GM11168 (cell line): Measurements from ENCODE around the gene CD6.
"Not testable (repeated sequence)": the region's sequence is repeated elsewhere in the genome, so short reads cannot be mapped to it uniquely, and the experiment has no call there.

Experiments
- in situ Hi-C: fragments of 300-500 bp; cut with MboI; formaldehyde crosslinking; loops from one replicate; pipeline ENCODE4 v1.12.0; 2022; ENCODE audit warnings: low sequenced_read_pairs; ENCODE audit not compliant: unreplicated experiment

The CD6 gene

DNA sequence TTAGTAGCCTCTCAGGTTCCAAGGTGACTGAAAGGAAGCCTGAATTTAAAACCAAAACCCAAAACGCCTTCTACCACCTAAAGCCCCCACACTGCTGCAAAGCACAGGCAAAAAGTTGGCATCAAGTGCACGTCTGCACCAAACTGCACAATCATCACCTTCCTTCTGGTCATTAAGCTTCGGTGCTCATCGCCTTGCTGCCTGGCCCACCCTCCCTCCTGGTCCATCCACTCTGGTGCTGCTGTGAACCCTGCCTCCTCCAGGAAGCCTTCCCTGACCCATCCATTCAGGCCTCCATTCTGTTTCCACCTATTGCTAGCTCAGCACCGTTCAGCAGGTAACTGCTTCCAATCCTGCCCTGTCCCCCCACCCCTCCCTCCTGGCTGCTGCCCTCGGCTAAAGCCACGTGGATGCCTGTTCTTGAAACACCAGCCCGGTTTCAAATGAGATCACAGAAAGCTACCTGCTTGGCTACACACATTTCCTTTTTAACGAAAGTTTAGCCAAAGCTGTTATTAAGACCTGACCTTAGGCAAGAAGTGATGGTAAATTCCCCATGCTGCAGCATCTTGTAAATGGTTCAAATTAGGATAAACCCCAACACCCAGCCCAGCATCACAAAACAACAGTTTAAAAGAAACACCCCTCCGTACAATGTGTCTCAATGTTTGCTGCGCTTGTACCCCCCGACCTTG is 77.0 kb downstream of the CD6 start:
- in situ Hi-C loops: no loop called here

DNA sequence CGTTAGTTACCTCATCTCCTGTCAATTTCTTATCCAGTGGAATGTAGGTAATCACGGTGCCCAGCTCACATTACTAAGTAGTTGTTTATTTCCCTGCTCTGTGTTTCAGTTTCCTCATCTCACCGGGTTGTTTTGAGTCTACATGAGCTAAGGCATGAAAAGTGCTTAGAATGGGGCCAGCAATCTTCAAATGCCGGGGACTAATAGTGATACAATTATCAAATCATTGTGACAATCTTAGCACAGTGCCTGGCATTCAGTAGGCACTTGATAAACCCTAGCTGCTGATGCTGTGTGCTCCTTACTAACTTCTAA is 77.5 kb downstream of the CD6 start:
- in situ Hi-C loops: no loop called here

DNA sequence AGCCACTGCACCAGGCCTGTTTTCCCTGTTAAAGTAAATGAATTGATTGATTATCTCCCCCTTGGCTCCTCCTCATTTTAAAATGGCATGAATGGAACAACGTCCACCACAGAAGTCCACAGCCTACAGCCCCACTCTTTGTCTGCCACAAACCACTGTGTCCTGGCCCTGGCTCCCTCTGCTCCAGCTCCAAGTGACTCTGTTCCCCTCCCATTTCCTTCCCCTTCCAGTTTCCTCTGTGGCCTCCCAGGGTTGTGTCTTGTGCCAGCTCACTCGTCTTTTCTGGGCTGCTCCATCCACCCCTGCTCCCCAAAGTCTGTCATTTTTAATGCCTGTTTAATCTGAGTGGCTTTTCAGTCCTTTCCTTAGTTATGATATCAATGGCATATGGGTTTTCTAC is 78.4 kb downstream of the CD6 start:
- in situ Hi-C loops: no loop called here

DNA sequence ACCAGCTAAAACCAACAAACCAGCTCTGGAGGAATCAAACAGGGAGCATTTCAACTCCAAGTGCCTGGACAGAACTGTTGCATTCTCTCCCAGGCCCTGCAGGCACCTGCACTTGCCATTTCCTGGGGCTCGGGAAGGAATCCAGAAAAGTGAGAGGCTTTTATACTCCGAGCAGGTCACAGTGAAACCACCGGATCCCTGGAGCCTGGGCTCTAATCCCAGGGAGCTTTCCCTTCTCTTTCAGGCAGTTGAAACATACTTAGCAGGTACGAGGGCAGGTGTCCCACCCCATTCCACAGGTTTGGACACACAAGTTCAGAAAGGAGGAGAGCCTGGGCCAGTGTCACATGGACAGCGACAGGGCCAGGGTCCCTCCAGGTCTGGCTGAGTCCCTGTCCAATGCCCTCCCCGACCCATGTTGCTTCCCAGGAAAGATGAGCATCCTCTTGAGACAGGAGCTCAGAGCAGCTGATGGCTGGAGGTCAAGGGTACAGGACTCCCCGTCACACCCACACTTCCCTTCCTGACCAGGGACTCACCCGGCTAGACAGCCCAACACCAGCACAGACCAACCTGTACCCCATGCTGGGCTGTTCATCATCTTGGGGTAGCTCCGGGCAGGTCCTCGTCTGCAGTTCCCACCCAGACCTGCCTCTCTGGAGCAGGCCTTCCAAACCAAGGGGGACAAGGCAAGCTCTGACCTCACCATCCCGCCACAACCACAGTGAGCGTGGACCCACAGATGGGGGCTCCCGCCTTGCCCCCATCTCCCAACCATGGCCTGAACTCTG is 80.9 kb downstream of the CD6 start:
- in situ Hi-C loops: no loop called here

DNA sequence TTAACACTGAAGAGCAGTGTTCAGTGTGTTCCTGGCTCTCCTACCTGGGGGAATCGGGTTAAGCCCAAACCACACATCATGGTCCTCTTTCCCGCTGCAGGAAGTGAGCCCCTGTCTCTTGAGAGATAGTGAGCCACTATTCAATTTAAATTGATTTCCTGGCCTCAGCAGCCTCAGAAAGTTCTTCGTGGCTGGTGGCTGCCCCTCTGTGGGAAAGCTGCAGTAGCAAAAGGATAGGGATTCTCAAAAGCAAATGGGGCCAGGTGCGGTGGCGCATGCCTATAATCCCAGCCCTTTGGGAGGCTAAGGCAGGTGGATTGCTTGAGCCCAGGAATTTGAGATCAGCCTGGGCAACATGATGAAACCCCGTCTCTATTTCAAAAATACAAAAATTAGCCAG is 81.7 kb downstream of the CD6 start:
- in situ Hi-C loops: no loop called here

DNA sequence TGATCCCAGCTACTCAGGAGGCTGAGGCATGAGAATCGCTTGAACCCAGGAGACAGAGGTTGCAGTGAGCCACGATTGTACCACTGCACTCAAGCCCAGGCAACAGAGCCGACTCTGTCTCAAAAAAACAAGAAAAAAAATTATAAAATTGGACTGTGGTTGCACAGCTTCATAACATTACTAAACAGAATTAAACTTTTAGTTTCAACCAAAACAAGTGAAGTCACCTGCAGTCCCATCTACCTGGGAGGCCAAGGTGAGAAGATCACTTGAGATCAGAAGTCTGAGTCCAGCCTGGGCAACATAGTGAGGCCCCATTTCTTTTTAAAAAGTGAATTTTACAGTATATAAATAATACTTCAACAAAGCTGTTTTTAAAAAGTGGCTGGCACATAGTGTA is 83.0 kb downstream of the CD6 start:
- in situ Hi-C loops: no loop called here

DNA sequence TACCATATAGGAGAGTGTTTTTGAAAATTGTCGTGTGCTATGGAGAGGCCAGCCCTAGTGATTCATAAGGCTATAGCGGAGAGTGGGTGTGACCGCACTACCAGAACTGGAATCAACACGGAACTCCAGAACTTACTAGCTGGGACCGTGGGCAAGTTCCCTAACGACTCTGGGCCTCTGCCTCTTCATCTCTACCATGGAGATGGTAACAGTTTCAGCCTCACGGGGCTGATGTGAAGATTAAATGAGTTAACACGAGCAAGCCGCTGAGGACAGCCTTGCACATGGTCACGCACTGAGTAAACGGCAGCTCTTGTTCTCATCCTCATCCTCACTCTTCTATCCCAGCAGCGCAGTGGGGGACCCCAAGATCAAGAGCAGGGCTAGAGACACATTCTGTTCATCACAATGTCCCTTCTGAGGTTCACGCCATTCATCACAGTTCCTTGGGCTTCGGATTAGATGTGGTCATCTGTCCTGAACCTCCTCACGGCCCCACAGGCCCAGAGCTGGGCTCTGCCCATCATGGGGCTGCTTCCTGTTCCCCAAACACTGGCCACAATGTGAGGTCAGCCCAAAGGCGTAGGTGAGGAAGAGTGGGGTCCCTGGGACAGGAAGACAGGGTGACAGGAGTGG is 83.6 kb downstream of the CD6 start:
- in situ Hi-C loops: no loop called here

DNA sequence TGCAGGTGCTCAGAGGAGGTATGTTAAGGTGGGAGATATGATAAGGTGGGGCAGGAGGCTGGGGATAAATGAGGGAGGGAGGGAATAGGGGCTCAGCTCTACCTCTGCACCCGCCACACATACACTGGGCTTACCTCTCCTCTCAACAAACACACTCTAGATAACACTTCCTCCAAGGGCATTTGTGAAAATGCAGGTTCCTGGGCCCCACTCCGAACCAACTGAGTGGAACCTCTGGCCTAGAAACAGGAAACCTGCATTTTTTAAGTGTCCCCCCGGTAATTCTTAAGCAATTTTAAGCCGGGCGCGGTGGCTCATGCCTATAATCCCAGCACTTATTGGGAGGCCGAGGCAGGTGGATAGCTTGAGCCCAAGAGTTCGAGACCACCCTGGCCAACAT is 84.3 kb downstream of the CD6 start:
- in situ Hi-C loops: no loop called here

DNA sequence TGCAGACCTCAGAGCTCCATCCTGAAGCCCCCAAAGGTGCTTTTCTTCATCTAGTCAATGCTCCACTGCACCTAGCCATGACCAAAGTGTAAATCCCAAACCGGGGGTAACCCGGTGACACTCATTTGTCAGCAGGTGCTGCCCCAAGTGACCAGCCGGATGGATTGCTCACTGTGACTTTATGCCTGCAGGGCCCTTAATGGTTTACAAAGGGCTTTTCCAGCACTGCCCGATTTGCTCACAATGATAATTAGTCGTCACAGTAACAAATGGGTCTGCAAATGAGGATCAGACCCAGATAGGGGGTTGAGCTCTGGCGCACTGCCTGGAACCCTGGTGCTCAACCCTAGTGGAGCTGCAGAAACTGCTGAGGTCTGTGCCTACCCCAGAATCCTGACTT is 85.1 kb downstream of the CD6 start:
- in situ Hi-C loops: no loop called here

DNA sequence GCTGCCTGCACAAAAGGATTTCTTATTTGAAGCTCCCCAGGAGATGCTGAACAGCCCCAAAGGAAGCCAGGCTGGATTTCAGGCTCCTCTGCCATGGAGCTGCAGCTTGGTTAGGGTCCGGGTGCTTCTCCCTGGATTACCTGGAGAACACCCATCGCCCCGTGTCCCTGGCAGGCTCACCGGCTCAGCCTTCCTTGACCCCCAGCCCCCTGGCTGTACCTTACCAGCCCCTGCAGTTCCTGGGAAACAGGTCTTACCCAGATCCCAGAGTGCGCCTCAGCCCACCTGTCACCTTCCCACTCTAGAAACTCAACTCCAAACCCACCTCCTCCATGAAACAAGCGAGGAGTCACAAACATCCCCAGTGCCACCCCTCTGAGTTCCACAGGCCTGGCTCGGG is 85.5 kb downstream of the CD6 start:
- in situ Hi-C loops: no loop called here

DNA sequence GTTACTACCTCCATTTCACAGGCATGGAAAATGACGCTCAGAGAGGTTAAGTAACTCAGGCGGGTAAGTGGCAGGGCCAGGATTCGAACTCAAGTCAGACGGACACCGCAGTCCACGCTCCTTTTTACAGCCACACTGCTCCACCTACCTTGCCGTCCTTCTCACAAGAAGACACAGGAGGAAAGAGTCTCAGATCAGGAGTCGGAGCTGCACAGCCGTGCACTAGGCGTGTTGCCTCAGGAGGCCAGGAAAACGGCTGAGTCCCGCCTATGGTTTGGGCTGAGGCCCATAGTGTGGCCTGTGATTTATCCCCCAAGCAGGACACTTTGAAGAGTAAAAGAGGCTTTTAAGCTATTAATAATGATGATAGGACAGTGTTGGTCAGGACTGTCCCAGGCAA is 86.1 kb downstream of the CD6 start:
- in situ Hi-C loops: no loop called here

DNA sequence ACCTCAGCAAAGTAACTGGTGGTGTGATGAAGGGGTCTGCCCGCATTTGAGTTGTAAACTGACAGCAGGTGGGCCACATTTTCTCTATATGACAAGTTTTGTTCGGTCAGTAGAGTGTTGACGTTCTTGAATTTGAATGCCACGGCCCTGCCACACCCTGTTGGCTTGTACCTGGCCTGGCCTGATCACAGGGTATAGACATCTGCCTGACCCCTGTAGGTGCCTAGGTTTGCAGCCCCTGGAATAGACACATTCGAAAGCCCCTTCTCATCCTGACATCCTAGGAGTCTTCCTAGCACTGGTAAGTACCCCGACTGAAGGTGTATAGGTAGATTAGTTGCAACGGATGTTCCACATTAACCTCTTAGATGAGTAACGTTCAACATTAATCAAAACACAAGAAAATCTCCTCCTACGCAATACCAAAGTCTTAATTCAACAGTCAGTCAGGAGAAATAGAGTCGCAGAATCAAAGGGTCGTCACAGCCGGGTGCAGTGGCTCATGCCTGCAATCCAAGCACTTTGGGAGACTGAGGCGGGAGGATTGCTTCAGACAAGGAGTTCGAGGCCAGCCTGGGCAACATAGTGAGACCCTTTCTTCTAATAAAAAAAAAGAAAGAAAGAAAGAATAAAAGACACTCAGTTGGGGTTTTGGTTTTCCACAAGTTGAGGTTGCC is 87.2 kb downstream of the CD6 start:
- in situ Hi-C loops: no loop called here

DNA sequence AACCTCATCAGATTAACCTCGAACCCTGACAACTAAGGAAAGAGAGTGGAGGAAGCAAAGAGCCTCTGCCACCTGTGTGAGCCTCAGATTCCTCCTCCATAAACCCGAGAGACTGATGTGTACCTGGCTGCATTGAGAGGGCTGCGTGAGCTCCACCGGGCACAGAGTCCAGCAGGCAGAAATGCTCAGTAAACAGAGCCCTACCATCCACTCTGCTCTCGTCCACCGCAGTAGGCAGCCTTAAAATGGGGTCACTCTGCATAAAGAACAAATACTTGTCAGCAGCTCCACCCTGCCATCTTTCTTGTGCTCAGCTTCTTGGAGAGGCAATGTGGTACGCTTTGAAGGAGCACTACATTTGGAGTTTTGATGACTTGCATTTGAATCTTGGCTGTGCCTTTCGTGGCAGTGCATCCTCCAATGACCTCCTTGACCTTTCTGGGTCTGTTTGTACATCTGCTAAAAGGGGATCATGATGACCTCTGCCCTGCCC is 87.8 kb downstream of the CD6 start:
- in situ Hi-C loops: no loop called here

DNA sequence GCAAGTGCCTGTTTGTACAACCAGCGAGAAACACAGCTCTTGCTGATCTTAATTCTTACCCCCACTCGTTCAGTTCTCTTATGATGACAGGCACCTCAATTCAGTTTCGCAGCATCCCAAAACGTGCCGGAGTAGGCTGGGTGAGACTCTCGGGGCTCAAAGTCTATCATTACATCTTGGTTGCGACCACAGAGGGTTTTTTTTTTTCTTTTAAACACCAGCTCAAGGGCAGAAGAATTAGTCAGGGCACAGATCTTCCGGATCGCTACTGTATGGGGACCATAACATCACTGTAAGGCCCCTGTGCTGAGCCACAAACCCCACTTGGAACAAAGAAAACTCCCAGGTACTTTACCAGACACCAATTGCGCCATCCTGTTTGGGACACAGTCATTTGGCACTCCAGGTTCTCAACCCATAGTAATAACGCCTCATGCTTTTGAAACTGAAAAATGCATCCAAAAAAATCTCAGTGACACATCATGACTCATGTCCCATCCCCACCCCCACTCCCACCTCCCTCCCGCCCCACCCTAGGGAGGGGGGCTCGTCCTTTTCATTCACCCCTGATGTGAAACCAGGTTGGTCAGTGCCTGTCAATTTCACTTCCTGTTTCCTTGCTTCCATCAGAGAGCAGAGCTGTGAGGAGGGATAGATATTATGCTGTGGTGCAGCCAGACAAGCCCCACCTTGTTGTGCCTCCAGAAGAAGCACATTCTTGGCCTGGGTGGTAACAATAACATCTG is 89.8 kb downstream of the CD6 start:
- in situ Hi-C loops: no loop called here

DNA sequence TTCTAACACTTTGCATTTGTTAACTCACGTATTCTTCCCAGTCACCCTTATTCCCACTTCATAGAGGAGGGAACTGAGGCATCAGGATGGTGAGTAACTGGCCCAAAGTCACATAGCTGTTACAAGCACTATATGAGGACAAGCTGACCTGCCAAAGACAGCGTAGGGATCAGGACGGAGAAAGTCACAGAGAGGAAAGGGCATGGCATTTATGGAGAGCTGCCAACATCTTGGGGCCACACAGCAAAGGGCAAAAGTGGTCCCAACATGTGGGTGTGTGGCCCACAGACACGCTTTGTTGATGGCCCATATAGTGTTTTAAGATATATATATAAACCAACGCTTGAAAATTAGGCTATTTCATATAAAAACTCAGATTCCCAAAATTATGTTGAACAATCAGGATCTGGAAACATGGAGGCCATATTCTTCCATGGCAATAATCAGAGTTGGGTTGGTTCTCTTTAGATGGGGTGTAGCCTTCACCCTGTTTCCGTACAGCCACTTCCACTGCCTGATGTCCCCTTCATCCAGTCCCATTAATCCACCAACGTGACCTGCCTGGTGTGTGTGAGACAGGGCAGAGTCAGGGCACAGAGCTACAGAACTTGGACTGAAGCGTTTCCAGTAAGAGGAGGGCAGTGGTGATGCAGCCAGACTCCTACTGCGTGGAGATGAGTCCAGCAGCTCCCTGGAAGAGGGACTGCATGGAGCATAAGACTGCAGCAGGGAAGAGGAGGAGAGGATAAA is 90.9 kb downstream of the CD6 start:
- in situ Hi-C loops: no loop called here

DNA sequence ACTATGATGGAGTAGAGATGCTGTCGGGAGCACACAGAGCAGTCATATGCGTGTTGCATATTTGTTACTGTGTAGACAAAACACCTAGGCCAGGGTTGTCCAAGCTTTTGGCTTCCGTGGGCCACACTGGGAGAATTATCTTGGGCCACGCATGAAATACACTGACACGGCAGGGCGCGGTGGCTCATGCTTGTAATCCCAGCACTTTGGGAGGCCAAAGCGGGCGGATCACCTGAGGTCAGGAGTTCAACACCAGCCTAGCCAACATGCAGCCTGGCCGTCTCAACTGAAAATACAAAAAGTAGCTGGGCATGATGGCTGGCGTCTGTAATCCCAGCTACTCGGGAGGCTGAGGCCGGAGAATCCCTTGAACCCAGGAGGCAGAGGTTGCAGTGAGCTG is 93.8 kb downstream of the CD6 start:
- in situ Hi-C loops: not testable (repeated sequence)

DNA sequence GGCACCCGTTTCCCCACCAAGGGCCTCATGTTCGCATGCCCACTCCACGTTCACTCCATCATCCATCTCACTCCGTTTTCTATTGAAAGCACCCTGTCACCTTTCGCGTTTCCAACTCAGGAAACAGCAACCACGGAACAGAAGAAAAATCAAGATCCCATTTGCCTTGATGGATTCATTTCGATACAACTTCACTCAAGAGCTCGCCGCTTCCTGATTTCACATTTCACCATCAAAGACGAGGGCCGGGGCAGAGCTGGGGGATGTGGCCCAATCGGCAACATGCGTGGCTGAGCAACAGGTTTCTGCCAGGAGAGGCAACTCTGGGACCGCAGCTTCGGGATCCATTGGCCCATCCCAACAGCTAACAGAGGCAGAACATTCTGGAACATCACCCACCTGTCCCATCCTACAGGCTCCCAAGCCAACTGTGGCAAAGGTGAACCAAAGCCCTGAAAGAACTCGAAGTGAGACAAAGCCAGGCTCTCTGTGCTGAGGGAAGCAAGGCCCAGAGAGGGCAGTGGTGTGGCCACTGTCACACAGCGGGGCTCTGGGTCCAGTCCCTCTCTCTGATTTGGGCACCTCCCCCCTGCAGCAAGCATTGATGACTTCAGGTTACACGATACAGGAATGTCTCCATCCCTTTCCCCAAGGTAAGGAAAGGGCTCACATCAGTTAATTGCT is 94.6 kb downstream of the CD6 start:
- in situ Hi-C loops: no loop called here

DNA sequence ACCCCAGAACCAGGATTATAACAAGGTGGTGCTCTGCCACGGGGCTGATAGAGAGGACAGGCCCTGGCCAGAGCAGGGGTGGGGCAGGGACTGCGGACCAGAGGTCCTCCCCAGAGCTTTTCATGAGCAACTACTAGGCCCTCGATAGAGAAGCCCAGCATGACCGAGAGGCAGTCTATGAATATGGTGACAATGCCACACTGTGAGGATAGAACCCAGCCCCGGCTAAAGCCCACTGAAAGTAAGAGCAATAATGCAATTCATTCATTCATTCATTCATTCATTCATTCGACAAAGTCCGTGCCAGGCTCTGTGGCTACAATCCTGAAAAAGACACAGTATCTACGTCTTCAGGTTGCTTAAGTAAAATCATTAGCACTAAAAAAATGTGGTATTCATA is 95.2 kb downstream of the CD6 start:
- in situ Hi-C loops: no loop called here

DNA sequence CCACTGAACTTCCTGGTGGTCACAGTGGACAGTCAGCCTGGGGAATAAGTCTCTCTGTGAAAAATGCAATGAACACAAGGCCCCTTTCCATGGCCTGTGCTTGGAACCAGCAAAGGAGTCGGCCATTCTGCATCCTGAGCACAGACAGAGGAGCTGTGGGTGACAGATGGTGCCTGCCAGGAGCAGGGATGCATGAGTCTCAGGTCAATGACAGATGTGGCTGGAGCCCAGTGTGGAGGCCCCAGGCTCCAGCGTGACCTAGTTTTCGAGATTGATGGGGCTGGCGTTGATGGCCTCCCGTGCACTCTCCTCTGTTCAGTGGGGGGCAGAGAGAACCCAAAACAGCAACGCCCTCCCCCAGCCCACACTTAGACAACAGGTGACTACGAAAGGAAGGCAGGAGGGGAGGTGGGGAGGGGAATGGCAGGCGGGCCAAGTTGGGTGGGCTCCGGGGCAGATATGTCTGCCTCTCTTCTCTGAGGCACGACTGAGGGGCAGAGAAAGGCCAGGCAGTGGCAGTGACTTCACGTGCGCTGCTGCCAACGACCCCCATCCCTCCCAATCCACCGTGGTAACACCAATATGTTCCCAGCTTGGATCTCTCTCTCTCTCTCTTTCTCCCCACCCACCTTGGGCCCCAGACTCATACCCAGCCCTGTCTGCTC is 96.4 kb downstream of the CD6 start:
- in situ Hi-C loops: no loop called here
